Hepatocyte (in vitro differentiated cells): ENCODE measurements around the gene ADAM8. TPM values are rescaled to one million over a fixed set of nuclear protein-coding genes. Genes with fewer than 3 reads are reported as not detected.
A peak's percentile ranks its signal among the peaks of the same experiment; 100 is the strongest.

ENCODE experiments used
- DNase-seq: peaks from one replicate; pipeline ENCODE4 v3.0.0-alpha.2; 2016; ENCODE audit warnings: low spot score
- H2AFZ ChIP-seq: fragments of 200-600 bp; sonication (generic); 2 replicates; pipeline ENCODE4 v1.6.0; 2016; ENCODE audit warnings: antibody characterized with exemption, mild to moderate bottlenecking
- H3K27ac ChIP-seq: fragments of 200-600 bp; sonication (generic); 2 replicates; pipeline ENCODE4 v1.5.1; 2016; ENCODE audit warnings: mild to moderate bottlenecking
- H3K27me3 ChIP-seq: fragments of 200-600 bp; sonication (generic); 2 replicates; pipeline ENCODE4 v1.6.1; 2016
- H3K36me3 ChIP-seq: fragments of 200-600 bp; sonication (generic); replicated peaks from 2 replicates; pipeline ENCODE4 v1.5.1; 2016; ENCODE audit warnings: low read depth; ENCODE audit not compliant: insufficient read depth
- H3K4me1 ChIP-seq: fragments of 200-600 bp; sonication (generic); 2 replicates; pipeline ENCODE4 v1.5.1; 2016; ENCODE audit warnings: mild to moderate bottlenecking, moderate library complexity; ENCODE audit not compliant: insufficient read depth
- H3K4me2 ChIP-seq: fragments of 200-600 bp; sonication (generic); 2 replicates; pipeline ENCODE4 v1.6.0; 2016
- H3K4me3 ChIP-seq: fragments of 200-600 bp; sonication (generic); 2 replicates; pipeline ENCODE4 v1.5.1; 2016; ENCODE audit warnings: mild to moderate bottlenecking
- H3K79me2 ChIP-seq: fragments of 200-600 bp; sonication (generic); 2 replicates; pipeline ENCODE4 v1.6.0; 2017; ENCODE audit warnings: mild to moderate bottlenecking
- H3K9me2 ChIP-seq: fragments of 200-600 bp; sonication (generic); replicated peaks from 2 replicates; pipeline ENCODE4 v1.6.0; 2017; ENCODE audit warnings: mild to moderate bottlenecking; ENCODE audit not compliant: insufficient read depth
- H3K9me3 ChIP-seq: fragments of 200-600 bp; sonication (generic); 2 replicates; pipeline ENCODE4 v1.5.1; 2016; ENCODE audit warnings: low read depth, mild to moderate bottlenecking
- H4K20me1 ChIP-seq: fragments of 200-600 bp; sonication (generic); 2 replicates; pipeline ENCODE4 v1.6.0; 2016; ENCODE audit warnings: mild to moderate bottlenecking; ENCODE audit not compliant: insufficient read depth, poor library complexity, severe bottlenecking
- EZH2 ChIP-seq: fragments of 200-600 bp; sonication (generic); IDR thresholded peaks from 2 replicates; pipeline ENCODE4 v1.6.1; 2016; ENCODE audit warnings: antibody characterized with exemption, mild to moderate bottlenecking, borderline replicate concordance
- EZH2phosphoT487 ChIP-seq: fragments of 200-600 bp; sonication (generic); IDR thresholded peaks from one replicate; pipeline ENCODE4 v1.6.1; 2018; ENCODE audit warnings: antibody characterized with exemption, mild to moderate bottlenecking, low read depth, moderate library complexity; ENCODE audit not compliant: unreplicated experiment, severe bottlenecking
- WGBS: methylation state at CpG from one replicate; pipeline ENCODE4 v1.1.6; 2016; ENCODE audit warnings: low lambda C conversion rate; ENCODE audit errors: missing lambda C conversion rate; 5-methylcytosine and 5-hydroxymethylcytosine counted together
- polyA plus RNA-seq: library from polyadenylated mRNA; unstranded; fragments of >200 nt; fragmentation: Nextera tagmentation; extraction: Ambion mirVana; gene quantifications from 2 replicates; pipeline ENCODE4 v1.2.1, GENCODE V29; 2016
- total RNA-seq: library from RNA; depleted of rRNA; stranded (reverse); fragments of >200 nt; gene quantifications from 2 replicates; pipeline ENCODE4 v1.2.3, GENCODE V29; 2014
- TF ChIP-seq, protein P1 (sequence below): fragments of 200-600 bp; sonication (generic); IDR thresholded peaks from 2 replicates; pipeline ENCODE4 v1.5.1; 2016; ENCODE audit warnings: antibody characterized with exemption, mild to moderate bottlenecking; ENCODE audit not compliant: poor library complexity

ADAM8 gene
- total and polyA plus RNA-seq, 2 experiments from 2014 or later = 1.9 to 3.0 TPM

- no peak for TF ChIP-seq EZH2
- TF ChIP-seq EZH2phosphoT487 = no peak
- TF ChIP-seq, protein P1, sequence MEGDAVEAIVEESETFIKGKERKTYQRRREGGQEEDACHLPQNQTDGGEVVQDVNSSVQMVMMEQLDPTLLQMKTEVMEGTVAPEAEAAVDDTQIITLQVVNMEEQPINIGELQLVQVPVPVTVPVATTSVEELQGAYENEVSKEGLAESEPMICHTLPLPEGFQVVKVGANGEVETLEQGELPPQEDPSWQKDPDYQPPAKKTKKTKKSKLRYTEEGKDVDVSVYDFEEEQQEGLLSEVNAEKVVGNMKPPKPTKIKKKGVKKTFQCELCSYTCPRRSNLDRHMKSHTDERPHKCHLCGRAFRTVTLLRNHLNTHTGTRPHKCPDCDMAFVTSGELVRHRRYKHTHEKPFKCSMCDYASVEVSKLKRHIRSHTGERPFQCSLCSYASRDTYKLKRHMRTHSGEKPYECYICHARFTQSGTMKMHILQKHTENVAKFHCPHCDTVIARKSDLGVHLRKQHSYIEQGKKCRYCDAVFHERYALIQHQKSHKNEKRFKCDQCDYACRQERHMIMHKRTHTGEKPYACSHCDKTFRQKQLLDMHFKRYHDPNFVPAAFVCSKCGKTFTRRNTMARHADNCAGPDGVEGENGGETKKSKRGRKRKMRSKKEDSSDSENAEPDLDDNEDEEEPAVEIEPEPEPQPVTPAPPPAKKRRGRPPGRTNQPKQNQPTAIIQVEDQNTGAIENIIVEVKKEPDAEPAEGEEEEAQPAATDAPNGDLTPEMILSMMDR = no peak
- Histone ChIP-seq H3K79me2 (no peaks in the 10 kb centered on the region), H3K4me1 (peaks cover 41% of the 10 kb centered on the region), H3K4me2 (no peak overlapping the region), H4K20me1 (no peaks in the 10 kb centered on the region), H3K27ac (peak overlapping the region; percentile 85), H3K27me3 (peaks cover 13% of the 10 kb centered on the region), H3K36me3 (no peaks in the 10 kb centered on the region), H3K9me3 (no peaks in the 10 kb centered on the region), H3K4me3 (no peak overlapping the region), H3K9me2 (no peaks in the 10 kb centered on the region), H2AFZ (no peak overlapping the region)
- WGBS = 91% methylated on average over 24 of the region's 24 CpGs
- DNase-seq = no peak
These were observed 2.9 kb upstream of the ADAM8 start for GRCh38 chr10:133279326-133280226.

DNA sequence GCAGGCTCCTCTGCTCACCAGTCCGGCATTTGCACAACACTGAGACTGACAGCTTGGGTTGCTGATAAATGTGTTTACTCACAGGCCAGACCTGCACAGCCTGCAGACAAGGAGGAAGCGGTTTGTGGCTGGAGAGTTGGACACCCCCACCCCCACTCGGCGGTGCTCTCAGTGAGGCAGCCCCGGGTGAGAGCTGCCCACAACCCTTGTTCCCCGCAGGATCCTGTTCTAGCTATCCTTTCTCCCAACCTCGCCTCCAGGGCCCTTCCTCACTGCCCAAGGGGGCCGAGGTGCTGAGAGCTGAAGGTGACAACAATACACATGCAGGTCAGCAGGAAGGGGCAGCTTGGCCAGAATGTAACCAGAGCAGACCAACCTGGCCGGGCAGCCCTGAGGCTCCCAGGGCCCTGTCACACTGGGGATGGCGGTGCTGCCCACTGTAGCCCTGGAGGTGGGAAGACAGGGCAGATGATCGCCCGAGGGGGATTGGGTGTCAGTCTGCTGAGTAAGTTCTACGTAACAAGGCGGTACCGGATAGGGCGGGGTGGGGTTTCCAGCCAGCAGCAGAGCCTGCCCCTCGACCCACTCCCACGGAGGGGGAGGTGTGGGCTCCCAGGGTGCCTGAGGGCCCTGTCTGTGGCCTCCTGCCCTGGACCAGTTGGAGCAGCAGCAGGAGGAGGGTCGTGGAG, 2.1 kb upstream of the ADAM8 start:
- TF ChIP-seq EZH2 = no peak
- no peak for TF ChIP-seq EZH2phosphoT487
- TF ChIP-seq, protein P1 = no peak
- Histone ChIP-seq H3K4me1 (peaks cover 42% of the 10 kb centered on the region), H3K27ac (peak overlapping the region; percentile 85), H3K27me3 (peaks cover 13% of the 10 kb centered on the region), H4K20me1 (no peaks in the 10 kb centered on the region), H3K4me2 (peak overlapping the region; percentile 61), H2AFZ (no peak overlapping the region), H3K36me3 (no peaks in the 10 kb centered on the region), H3K4me3 (no peak overlapping the region), H3K9me2 (no peaks in the 10 kb centered on the region), H3K79me2 (no peaks in the 10 kb centered on the region), H3K9me3 (no peaks in the 10 kb centered on the region)
- 52% methylated on average over 19 of the region's 19 CpGs for WGBS
- DNase-seq = peak; percentile 83

GRCh38 chr10:133277993-133278576, 1.4 kb upstream of the ADAM8 start:
- Histone ChIP-seq H3K4me2 (peak overlapping the region; percentile 61), H3K79me2 (no peaks in the 10 kb centered on the region), H4K20me1 (no peaks in the 10 kb centered on the region), H3K4me1 (peaks cover 42% of the 10 kb centered on the region), H3K9me2 (no peaks in the 10 kb centered on the region), H3K4me3 (no peak overlapping the region), H3K27ac (peak overlapping the region; percentile 85), H3K9me3 (no peaks in the 10 kb centered on the region), H3K27me3 (peaks cover 13% of the 10 kb centered on the region), H2AFZ (no peak overlapping the region), H3K36me3 (no peaks in the 10 kb centered on the region)
- WGBS = 61% methylated on average over 12 of the region's 12 CpGs
- no peak for DNase-seq
- no peak for TF ChIP-seq EZH2
- TF ChIP-seq, protein P1 = no peak
- no peak for TF ChIP-seq EZH2phosphoT487
